Smooth muscle cell (in vitro differentiated cells): Measurements from ENCODE around the gene FANCC. TPM values are rescaled to one million over a fixed set of nuclear protein-coding genes. Genes with fewer than 3 reads are reported as not detected.

Experiments
- DNase-seq: peaks from one replicate; lab custom pipeline; 2025; ENCODE audit not compliant: unreplicated experiment; lab: John Stamatoyannopoulos, UW
- H2AFZ ChIP-seq: fragments of 200-600 bp; sonication (generic); 2 replicates; pipeline ENCODE4 v1.6.0; 2016; ENCODE audit warnings: antibody characterized with exemption, low read depth, mild to moderate bottlenecking
- H3F3A ChIP-seq: fragments of 200-600 bp; sonication (generic); 2 replicates; pipeline ENCODE4 v1.6.0; 2017; ENCODE audit warnings: antibody characterized with exemption, low read depth
- H3K27ac ChIP-seq: fragments of 200-600 bp; sonication (generic); 2 replicates; pipeline ENCODE4 v1.5.1; 2016; ENCODE audit warnings: low read depth, mild to moderate bottlenecking
- H3K27me3 ChIP-seq: fragments of 200-600 bp; sonication (generic); 2 replicates; pipeline ENCODE4 v1.6.1; 2016; ENCODE audit warnings: low read depth, mild to moderate bottlenecking
- H3K36me3 ChIP-seq: fragments of 200-600 bp; sonication (generic); 2 replicates; pipeline ENCODE4 v1.5.1; 2016; ENCODE audit warnings: low read depth
- H3K4me1 ChIP-seq: fragments of 200-600 bp; sonication (generic); 2 replicates; pipeline ENCODE4 v1.5.1; 2016; ENCODE audit warnings: low read depth
- H3K4me2 ChIP-seq: fragments of 200-600 bp; sonication (generic); 2 replicates; pipeline ENCODE4 v1.6.0; 2016; ENCODE audit warnings: mild to moderate bottlenecking
- H3K4me3 ChIP-seq: fragments of 200-600 bp; sonication (generic); 2 replicates; pipeline ENCODE4 v1.5.1; 2016; ENCODE audit warnings: mild to moderate bottlenecking
- H3K79me2 ChIP-seq: fragments of 200-600 bp; sonication (generic); 2 replicates; pipeline ENCODE4 v1.6.0; 2016; ENCODE audit warnings: low read depth, mild to moderate bottlenecking
- H3K9ac ChIP-seq: fragments of 200-600 bp; sonication (generic); 2 replicates; pipeline ENCODE4 v1.6.0; 2016; ENCODE audit warnings: low read depth
- H3K9me3 ChIP-seq: fragments of 200-600 bp; sonication (generic); replicated peaks from 2 replicates; pipeline ENCODE4 v1.5.1; 2016; ENCODE audit warnings: low read depth
- H4K20me1 ChIP-seq: fragments of 200-600 bp; sonication (generic); 2 replicates; pipeline ENCODE4 v1.6.0; 2016; ENCODE audit warnings: low read depth
- CTCF ChIP-seq: fragments of 200-600 bp; sonication (generic); IDR thresholded peaks from 2 replicates; pipeline ENCODE4 v1.5.1; 2017; ENCODE audit warnings: borderline replicate concordance, mild to moderate bottlenecking, antibody characterized with exemption; ENCODE audit not compliant: insufficient read depth, poor library complexity, severe bottlenecking
- WGBS: methylation state at CpG from one replicate; pipeline ENCODE4 v1.1.7; 2016; ENCODE audit warnings: low lambda C conversion rate; 5-methylcytosine and 5-hydroxymethylcytosine counted together
- polyA plus RNA-seq: library from polyadenylated mRNA; unstranded; fragments of >200 nt; fragmentation: Nextera tagmentation; extraction: Ambion mirVana; gene quantifications from 2 replicates; pipeline ENCODE4 v1.2.1, GENCODE V29; 2016
- total RNA-seq: library from RNA; depleted of rRNA; stranded (reverse); fragments of >200 nt; gene quantifications from 2 replicates; pipeline ENCODE4 v1.2.3, GENCODE V29; 2014

The FANCC gene
- total and polyA plus RNA-seq, 2 experiments from 2014 or later: 11.0 to 11.2 TPM

- Histone ChIP-seq H3K79me2 (no peaks in the 10 kb centered on the region), H3F3A (no peaks in the 10 kb centered on the region), H2AFZ (no peak overlapping the region), H3K4me2 (no peak overlapping the region), H3K9ac (no peak overlapping the region), H3K36me3 (no peaks in the 10 kb centered on the region), H3K4me1 (no peaks in the 10 kb centered on the region), H3K27me3 (no peaks in the 10 kb centered on the region), H3K9me3 (peaks cover 9% of the 10 kb centered on the region), H4K20me1 (no peaks in the 10 kb centered on the region), H3K27ac (no peak overlapping the region), H3K4me3 (no peak overlapping the region)
- TF ChIP-seq CTCF: no peak
- no peak for DNase-seq
- WGBS: 64% methylated on average over 1 of the region's 1 CpG
Observed at GRCh38 chr9:95325221-95325620, 7.7 kb upstream of the FANCC start.

DNA sequence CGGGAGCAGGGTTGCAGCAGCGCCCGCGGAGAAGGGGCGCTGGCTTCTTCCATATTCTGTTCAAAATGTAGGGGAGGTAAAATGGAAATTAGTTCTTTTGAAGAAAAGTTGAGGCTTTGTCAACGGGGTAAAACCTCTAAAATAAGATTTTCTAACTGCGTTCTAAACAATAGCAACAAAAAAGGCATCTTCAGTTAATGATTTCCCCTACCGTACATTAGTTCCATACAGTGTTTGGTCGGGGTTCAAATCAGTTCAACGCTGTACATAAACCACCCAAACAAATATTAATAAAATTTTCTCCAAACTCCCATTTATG, 343 bp upstream of the FANCC start:
- Histone ChIP-seq H2AFZ (peak overlapping the region; percentile 94), H3K9me3 (no peaks in the 10 kb centered on the region), H3K4me2 (peak overlapping the region; percentile 97), H3F3A (peaks cover 9% of the 10 kb centered on the region), H3K36me3 (no peaks in the 10 kb centered on the region), H4K20me1 (no peaks in the 10 kb centered on the region), H3K79me2 (peaks cover 18% of the 10 kb centered on the region), H3K9ac (peak overlapping the region; percentile 98), H3K27ac (peak overlapping the region; percentile 99), H3K27me3 (no peaks in the 10 kb centered on the region), H3K4me3 (peak overlapping the region; percentile 83), H3K4me1 (peaks cover 16% of the 10 kb centered on the region)
- 17% methylated on average over 10 of the region's 10 CpGs for WGBS
- no peak for DNase-seq
- TF ChIP-seq CTCF: no peak

DNA sequence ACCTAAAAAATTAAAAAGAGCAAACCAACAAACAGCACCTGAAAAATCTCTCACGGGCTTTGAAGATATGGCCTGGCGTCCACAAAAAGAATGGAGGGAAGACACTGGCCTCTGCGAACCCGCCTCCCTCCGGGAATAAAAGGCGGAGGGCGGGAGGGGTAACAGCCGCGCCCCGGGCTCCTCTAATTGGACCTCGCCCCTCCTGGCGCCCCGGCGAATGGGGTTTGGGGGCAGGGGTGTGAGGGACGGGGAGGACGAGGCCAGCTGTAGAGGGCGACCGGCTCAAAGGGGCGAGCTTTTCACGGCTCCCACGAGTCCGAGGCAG, 753 bp downstream of the FANCC start:
- Histone ChIP-seq H4K20me1 (no peaks in the 10 kb centered on the region), H3K27ac (peak overlapping the region; percentile 99), H2AFZ (peak overlapping the region; percentile 95), H3K9me3 (no peaks in the 10 kb centered on the region), H3K4me2 (peak overlapping the region; percentile 97), H3K4me3 (peak overlapping the region; percentile 83), H3F3A (peaks cover 9% of the 10 kb centered on the region), H3K36me3 (no peaks in the 10 kb centered on the region), H3K9ac (peak overlapping the region; percentile 98), H3K4me1 (peaks cover 16% of the 10 kb centered on the region), H3K79me2 (peaks cover 18% of the 10 kb centered on the region), H3K27me3 (no peaks in the 10 kb centered on the region)
- DNase-seq: no peak
- WGBS: 2% methylated on average over 20 of the region's 22 CpGs
- TF ChIP-seq CTCF: no peak

GRCh38 chr9:95316274-95316673, 1.2 kb downstream of the FANCC start:
- 46% methylated on average over 3 of the region's 3 CpGs for WGBS
- Histone ChIP-seq H3K36me3 (no peaks in the 10 kb centered on the region), H3K9me3 (no peaks in the 10 kb centered on the region), H3K4me1 (peaks cover 16% of the 10 kb centered on the region), H3K79me2 (peaks cover 18% of the 10 kb centered on the region), H2AFZ (peak overlapping the region; percentile 95), H3K4me3 (peak overlapping the region; percentile 83), H3K27ac (peak overlapping the region; percentile 99), H3K4me2 (peak overlapping the region; percentile 97), H3K27me3 (no peaks in the 10 kb centered on the region), H3F3A (peaks cover 9% of the 10 kb centered on the region), H4K20me1 (no peaks in the 10 kb centered on the region), H3K9ac (peak overlapping the region; percentile 98)
- no peak for TF ChIP-seq CTCF
- DNase-seq: no peak
